Measurements from ENCODE around the gene CENPP.

- TF ChIP-seq CTCF (IDR thresholded peaks at IDR 0.05) (no peak), POLR2A (IDR thresholded peaks at IDR 0.05) (no peak)
These were observed 311.6 kb downstream of the CENPP start for GRCh38 chr9:92637326-92637725.
